Ammon's horn (tissue), 1 donor: ENCODE results near the gene HSP90AA1.
"Not testable (repeated sequence)": the region's sequence is repeated elsewhere in the genome, so short reads cannot be mapped to it uniquely, and the experiment has no call there.

Experiments
- DNase-seq: peaks from one replicate; pipeline ENCODE4 v3.0.0-alpha.2; 2016; ENCODE audit warnings: low spot score

The HSP90AA1 gene

DNA sequence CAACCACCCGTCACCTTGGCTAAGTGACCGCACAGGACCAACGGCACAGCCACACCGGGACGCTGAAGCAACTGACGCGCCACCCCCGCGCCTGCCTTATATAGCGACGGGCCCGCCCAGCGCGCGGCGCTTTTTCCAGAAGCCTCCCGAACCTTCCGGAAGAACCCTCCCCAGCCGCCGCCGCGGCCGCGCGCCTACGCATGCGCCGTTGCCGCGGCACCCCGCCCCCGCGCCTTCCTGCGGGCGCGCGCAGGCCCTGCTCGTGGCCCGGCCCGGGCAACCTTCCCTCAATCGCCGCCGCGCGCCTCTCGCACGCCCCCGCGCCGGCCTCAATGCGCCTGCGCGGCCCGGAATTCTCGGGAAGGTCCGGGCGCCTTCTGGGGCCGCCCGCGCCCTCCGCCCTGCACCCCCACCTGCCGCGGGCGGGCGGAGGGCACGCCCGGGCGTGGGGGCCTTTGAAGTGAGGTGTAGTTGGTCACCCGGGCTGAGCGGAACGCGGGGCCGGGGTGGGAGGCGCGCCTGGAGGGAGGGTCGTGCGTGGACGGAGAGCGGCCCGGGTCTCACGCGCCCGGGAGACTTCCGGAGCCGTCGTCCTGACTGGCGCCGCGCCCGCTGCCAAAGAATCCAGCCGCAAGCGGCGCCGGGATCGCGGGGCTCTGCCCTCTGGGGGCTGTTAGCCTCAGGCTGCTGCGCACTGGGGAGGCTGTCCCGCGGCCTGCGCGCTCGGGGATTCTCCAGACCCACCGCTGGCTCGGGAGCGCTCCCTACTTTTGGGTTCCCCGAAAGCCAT is at the start of gene HSP90AA1:
HSP90AA1 (minus strand) TSS at position 73 of the 790 bp plus-strand sequence. CDS start 666 bp downstream, outside the sequence.
- peak; percentile 92 for DNase-seq

DNA sequence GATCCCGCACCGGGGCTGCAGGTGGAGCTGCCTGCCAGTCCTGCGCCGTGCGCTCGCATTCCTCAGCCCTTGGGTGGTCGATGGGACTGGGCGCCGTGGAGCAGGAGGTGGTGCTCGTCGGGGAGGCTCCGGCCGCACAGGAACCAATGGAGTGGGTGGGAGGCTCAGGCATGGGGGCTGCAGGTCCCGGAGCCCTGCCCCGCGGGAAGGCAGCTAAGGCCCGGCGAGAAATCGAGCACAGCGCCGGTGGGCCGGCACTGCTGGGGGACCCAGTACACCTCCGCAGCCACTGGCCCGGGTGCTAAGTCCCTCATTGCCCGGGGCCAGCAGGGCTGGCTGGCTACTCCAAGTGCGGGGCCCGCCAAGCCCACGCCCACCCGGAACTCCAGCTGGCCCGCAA is 48.6 kb upstream of the HSP90AA1 start:
- DNase-seq = not testable (repeated sequence)

DNA sequence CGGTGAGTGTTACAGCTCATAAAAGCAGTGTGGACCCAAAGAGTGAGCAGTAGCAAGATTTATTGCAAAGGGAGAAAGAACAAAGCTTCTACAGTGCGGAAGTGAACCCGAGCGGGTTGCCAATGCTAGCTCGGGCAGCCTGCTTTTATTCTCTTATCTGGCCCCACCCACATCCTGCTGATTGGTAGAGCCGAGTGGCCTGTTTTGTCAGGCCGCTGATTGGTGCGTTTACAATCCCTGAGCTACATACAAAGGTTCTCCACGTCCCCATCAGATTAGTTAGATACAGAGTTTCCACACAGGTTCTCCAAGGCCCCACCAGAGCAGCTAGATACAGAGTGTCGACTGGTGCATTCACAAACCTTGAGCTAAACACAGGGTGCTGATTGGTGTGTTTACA is 47.9 kb upstream of the HSP90AA1 start:
- DNase-seq = not testable (repeated sequence)

DNA sequence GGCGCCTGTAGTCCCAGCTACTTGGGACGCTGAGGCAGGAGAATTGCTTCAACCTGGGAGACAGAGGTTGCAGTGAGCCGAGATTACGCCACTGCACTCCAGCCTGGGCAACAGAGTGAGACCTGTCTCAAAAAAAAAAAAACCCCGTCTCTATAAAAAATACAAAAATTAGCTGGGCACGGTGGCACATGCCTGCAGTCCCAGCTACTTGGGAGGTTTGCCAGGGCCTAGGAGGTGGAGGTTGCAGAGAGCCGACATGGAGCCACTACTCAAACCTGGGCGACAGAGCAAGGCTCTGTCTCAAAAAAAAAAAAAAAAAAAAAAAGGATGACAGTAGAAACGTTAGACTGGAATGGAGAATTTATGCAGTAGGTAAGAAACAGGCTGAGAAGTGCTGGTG is 47.2 kb upstream of the HSP90AA1 start:
- not testable (repeated sequence) for DNase-seq

DNA sequence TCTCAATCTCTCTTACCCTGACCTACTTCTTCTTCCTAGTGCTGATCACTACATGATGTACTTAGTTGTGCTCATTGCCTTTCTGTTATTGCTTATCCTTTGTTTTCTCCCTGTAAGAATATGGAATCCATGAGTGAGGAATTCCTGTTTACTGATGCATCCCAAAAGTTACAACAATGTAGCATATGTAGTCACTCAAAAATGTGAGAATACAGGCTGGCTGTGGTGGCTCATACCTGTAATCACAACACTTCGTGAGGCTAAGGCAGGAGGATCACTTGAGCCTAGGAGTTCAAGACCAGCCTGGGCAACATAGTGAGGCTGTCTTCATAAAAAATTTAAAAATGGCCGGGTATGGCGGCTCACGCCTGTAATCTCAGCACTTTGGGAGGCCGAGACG is 44.9 kb upstream of the HSP90AA1 start:
- no peak for DNase-seq

DNA sequence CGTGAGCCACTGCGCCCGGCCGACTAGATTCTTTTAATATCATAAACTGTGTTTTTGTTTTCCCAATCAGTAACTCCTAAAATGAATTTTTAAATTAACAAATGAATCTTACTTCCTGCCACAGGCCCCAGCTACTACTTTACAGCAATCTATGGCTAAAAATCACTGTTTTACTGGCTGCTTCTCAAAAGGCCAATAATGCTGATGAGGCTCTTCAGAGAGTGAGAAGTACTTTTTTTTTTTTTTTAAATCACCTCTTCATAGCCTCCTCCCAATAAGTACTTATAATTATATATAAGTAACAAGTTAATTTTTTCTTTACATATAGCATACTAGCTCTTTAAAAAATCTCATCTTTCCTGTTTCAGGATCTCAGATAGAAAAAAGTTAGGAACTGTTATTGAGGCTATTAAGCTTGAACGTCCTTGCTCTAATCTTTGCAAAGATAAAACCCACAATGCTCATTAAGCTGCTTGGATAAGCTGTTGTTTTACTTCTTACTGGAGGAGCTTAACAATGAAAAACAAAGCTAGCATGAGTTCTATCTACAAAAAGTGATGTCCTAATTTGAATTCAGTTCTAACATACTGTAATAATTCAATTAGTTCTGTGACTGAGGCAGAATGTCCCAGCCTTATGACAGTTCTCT is 40.1 kb upstream of the HSP90AA1 start:
- no peak for DNase-seq

DNA sequence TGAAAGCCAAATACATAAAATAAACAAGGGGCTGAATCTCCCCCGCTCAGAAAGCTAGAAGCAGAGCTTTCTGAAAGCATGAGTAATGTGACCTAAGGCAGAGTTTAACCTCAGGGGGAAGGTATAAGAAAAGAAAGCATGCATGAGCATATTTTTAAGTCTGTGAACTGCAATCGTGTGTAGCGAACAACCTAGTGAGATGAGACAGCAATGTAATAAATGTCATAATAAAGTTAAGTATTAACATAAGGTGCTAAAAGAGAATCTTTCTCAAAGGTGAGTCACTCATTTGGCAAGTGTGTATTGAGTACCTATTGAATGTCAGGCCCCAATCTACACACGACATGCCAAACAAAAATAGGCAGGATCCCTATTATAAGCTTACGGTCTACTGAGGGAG is 38.7 kb upstream of the HSP90AA1 start:
- DNase-seq = no peak

DNA sequence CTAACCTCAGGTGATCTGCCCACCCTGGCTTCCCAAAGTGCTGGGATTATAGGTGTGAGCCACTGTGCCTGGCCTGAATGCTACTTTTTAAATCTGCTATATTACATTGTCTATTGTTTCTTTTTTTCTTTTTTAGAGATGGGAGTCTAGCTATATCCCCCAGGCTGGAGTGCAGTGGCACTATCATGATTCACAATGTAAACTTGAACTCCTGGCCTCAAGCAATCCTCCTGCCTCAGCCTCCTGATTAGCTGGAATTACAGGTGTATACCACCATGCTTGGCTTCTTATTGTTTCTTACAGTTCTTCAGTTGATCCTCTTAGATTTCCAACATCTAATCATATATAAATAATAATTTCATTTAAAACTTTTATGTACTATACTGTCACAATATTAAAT is 37.6 kb upstream of the HSP90AA1 start:
- DNase-seq = no peak

DNA sequence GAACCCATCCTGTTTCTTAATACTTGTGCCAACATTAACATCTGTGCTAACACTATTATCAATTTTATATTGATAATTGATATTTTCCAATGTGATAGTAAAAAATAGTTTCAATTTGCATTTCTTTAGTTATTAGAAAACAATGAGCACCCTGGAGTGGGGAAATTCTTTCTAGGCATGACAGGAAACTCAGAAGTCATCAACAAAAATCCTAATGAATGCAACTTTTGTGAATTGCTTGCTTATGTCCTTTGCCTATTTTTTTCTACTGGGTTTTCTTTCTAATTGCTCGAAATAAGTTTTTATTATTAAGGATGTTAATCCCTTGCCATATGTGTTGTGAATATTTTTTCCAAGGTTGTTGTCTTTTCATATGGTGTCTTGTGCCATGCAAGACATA is 34.7 kb upstream of the HSP90AA1 start:
- DNase-seq = no peak

DNA sequence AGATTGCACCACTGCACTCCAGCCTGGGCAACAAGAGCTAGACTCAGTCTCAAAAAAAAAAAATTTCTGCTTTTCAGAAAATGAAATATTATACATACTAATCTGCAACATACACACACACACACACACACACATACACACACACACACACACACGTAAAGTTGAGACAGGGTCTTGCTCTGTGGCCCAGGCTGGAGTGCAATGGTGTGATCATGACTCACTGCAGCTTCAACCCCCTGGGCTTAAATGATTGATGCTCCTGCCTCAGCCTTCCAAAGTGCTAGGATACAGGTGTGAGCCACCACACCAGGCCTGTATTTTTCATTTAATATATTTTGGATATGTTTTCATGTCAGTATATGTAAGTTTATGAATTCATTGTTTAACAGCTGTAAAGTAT is 34.0 kb upstream of the HSP90AA1 start:
- no peak for DNase-seq

DNA sequence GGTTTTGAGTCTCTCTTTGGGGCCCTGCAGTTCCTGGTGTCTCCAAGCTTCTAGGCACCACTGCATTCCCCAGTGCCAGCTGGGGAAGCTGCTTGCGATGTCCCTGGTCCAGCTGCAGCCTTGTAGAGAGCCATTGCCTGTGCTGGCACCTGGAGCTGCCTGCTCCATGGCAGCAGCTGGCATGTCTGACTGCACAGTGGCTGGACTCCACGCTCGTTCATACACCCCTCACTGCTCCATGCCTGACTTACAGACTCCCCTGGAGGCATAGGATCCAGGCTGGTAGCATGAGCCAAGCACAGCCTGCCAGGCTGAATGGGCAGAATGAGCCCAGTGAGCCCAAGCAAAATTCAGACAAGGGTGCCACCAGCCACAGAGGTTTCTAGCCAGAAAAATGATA is 31.0 kb upstream of the HSP90AA1 start:
- DNase-seq = no peak

DNA sequence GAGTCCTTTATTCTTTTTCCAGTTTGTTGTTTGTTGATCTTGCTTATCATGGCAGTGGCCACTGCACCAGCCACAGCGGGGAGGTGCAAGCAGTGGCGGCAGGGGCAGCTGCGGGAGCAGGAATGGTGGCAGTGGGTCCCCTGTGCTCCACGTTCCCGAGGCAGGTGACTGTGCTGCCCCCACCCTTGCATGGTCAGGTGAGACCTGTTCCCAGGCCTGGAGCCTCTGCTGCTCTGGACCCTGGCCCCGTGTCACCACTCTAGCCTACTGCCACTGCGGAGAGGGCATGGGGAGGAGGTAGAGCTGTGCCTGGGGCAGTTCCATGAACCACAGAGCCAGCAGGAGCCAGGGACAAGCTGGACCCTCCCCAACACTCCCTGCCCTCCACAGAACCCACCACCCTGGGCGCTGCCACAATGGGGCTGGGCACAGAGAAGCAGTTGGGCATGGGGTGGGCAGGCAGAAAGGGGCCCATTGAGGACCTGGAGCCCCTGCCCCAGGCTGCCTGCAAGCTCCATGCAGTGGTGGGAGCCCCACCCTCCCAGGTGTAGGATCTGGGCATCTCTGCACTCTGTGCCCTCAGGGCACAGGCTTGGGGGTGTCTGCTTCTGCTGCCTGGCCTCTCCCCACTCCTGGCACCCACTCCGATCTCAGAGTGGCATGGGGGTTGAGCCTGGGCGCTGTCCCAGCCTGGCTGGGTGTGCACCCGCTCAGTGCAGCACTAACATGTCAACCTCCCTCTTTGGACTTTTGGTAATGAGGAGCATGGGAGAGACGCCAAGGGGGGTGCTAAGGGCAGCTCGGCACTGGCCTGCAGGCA is 29.7 kb upstream of the HSP90AA1 start:
- no peak for DNase-seq

DNA sequence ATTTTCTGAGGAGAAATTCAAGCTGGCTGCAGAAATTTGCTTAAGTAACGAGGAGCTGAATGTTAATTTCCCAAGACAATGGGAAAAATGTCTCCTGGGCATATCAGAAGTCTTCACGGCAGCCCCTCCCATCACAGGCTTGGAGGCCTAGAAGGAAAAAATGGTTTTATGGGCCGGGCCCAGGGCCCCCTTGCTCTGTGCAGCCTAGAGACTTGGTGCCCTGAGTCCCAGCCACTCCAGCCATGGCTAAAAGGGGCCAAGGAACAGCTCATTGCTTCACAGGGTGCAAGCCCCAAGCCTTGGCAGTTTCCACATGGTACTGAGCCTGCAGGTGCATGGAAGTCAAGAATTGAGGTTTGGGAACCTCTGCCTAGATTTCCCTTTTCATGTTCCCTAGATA is 24.3 kb upstream of the HSP90AA1 start:
- DNase-seq = no peak

DNA sequence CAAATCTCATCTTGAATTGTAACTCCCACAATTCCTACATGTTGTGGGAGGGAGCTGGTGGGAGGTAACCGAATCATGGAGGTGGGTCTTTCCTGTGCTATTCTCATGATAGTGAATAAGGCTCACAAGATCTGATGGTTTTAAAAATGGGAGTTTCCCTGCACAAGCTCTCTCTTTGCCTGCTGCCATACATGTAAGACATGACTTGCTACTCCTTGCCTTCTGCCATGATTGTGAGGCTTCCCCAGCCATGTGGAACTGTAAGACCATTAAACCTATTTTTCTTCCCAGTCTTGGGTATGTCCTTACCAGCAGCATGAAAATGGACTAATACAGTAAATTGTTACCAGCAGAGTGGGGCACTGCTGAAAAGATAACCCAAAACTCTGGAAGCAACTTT is 22.5 kb upstream of the HSP90AA1 start:
- DNase-seq = not testable (repeated sequence)

DNA sequence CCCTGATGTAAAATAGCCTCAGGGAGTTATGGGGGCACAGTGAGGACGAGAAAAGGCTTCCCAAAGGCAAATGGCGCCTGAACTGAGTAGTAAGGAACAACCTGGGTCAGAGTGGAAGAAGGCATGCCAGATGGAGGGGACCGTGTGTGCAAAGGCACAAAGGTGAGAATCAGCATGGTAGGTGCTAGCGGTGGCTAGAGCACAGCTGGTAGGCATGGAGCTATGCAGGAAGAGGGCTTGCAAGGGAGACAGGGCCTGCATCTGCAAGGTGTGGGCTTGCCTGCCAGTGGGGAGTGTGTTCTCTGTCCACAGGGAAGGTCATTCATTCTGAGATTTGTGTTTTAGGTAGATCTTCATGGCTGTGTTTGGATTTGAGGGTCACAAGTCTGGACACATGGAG is 18.5 kb upstream of the HSP90AA1 start:
- DNase-seq = no peak

DNA sequence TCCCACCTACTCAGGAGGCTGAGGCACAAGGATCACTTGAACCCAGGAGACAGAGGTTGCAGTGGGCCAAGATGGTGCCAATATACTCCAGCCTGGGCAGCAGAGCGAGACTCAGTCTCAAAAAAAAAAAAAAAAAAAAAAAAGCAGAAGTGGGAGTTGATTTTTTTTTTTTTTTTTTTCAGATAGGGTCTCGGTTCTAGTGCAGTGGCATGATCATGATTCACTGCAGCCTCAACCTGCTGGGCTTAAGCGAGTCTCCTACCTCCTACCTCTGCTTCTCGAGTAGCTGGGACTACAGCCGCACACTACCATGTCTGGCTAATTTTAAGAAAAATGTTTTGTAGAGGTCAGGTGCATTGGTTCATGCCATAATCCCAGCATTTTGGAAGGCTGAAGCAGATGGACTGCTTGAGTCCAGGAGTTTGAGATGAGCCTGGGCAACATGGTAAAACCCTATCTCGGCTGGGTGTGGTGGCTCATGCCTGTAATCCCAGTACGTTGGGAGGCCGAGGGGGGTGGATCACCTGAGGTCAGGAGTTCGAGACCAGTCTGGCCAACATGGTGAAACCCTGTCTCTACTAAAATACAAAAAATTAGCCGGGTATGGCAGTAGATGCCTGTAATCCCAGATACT is 16.3 kb upstream of the HSP90AA1 start:
- no peak for DNase-seq

DNA sequence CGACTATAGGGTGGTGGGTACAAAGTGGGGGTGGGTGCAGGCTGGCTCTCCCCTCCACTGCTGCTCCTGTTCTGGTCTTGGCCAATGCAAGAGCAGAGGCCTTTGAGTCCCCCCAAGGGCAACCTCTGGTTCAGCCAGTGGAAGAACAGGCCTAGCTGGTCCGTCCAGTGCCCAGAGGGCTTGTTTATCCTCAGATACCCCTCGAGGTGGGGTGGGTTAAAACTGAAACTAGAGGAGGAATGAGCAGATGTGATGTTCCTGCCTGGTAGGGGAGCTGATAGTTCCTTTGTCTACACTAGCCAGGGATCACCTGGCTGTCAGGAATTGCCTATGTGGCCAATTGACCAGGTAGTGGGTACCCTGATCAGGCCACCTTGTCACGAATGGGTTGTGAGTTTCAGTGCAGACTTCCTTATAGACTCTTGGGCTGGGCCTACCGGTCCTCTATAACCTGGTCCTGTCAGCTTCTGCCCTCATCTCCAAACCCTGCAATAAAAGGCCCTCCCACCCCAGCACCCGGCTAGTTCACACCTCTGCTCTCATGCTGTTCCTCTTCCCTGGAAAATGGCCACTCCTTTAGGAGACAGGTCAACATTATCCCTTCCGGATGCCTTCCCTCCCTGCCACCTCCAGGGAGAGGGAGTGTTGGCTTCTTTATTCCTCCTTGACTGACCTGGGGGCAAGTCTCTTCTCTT is 10.7 kb upstream of the HSP90AA1 start:
- no peak for DNase-seq

DNA sequence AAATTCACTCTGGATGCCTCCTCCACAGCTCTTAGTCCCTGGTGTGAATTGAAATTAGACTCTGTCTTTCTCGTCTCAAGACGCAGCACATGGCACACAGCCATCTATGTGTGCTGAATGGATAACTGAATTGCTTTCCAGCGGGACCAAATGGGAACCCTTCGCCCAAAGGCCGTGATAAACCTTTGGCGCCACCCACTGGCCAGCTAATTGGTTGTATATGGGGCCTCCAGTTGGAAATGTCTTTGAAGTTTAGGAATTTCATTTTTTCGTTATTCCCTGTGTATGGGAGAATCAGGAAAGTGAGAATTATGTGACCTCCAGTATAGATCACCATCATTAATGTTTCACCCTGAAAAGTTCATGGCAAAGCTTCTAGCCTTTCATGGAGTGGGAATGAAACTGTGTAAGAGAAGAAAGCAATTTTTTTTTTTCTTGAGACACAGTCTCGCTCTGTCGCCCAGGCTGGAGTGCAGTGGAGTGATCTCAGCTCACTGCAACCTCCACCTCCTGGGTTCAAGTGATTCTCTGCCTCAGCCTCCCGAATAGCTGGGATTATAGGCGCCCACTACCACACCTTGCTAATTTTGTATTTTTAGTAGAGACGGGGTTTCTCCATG is 9.8 kb upstream of the HSP90AA1 start:
- peak; percentile 89 for DNase-seq

DNA sequence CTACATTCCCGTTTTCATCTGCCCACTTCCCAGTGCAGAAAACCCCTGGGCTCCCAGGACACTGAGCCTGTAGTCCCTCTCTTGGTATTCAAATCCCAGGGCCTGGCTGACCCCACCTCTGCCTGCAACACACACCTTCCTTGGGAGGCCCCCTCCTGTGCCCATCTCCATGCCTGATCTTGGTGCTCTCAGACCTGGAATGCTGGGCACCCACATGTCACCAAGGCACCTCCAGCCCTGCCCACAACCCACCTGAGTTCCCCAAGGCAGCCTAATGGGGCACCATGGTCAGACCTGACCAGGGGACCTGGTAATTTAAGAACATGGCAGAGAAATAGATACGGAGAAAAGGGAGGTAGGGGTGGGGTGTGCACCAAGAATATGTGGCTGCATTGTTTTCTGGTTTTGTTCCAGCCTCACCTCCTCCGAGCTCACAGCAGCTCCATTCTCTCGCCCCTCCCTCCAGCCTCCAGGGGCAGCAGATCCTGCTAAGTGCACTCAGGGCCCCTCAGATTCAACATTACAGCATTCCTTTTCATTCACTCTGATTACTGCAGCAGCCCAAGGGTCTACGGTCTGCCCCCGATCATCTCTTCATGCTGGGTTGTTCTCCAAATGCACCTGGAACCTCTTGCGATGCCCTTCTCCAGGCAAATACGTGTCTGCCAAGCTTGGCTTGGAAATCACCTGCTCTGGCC is 9.2 kb upstream of the HSP90AA1 start:
- DNase-seq = no peak

DNA sequence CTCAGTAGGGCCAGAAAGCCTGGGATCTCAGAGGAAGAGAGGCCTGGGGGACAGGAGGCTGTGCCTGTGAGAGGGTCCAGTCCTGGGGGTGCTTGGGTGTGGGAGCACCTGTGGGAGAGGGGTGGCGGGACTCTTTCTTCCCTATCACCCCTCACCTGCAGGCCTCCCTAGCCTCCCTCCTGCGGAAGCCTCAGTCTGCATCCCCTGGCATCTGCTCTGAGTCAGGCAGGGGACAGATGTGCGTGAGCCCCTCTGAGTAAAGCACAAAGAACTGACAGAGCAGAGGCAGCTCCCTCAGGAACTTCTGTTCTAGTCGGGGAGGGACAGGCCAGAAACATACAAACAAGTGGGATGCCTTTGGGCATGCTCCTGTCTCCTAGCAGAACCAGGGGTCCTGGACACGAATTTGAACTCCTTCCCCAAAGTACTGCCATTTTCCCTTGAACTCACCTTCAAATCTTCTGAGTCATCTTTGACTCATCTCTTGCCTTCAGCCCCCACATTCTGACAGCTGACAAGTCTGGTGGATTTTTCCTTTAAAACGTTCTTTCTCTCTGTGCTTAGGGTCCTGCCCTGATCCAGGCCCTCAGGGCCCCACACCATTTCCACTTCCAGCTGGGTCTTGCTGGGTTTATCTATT is 8.5 kb upstream of the HSP90AA1 start:
- DNase-seq = no peak
